ENCODE results near the gene GALM.
"Not testable (repeated sequence)": the region's sequence is repeated elsewhere in the genome, so short reads cannot be mapped to it uniquely, and the experiment has no call there.

Gene GALM

DNA sequence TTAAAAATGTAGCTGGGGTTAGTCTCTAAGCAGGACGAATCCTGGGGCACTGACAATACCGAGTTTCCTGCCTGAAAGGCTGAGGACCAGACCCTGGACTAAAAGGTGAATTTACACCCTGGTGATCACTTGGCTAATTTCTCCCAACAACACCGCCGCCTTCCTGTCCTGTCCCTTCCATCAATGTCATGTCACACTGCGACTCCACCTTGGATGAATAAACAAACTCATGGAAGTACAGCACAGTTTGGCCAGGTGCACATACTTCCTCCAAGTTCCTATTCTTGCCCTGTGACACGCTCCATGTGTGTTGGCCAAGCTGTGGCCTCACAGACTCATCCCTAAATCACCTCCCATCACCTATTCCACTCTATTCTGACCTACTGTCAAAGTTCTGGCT lies 15.9 kb upstream of the GALM start:
- DNase-seq (ENCODE audit: low read depth) = no peak

DNA sequence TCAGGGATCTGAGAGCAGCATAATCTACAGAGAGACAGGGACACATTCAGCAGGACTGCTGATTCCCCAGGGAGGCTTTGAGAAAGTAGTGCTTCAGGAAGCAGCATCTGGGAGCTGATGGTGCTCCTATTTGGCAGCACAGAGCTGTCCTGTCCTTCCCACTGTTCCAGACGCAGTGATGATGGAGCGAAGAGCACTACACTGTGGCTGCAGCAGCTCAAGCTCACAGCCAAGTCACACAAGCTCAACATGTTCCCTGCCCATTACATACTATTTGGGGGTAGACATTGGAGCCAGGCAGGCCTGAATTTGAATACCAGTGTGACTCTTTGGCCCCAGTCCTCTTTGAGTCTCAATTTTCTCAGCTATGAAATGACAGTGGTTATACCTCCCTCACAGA lies 15.2 kb upstream of the GALM start:
- no peak for DNase-seq (ENCODE audit: low read depth)

DNA sequence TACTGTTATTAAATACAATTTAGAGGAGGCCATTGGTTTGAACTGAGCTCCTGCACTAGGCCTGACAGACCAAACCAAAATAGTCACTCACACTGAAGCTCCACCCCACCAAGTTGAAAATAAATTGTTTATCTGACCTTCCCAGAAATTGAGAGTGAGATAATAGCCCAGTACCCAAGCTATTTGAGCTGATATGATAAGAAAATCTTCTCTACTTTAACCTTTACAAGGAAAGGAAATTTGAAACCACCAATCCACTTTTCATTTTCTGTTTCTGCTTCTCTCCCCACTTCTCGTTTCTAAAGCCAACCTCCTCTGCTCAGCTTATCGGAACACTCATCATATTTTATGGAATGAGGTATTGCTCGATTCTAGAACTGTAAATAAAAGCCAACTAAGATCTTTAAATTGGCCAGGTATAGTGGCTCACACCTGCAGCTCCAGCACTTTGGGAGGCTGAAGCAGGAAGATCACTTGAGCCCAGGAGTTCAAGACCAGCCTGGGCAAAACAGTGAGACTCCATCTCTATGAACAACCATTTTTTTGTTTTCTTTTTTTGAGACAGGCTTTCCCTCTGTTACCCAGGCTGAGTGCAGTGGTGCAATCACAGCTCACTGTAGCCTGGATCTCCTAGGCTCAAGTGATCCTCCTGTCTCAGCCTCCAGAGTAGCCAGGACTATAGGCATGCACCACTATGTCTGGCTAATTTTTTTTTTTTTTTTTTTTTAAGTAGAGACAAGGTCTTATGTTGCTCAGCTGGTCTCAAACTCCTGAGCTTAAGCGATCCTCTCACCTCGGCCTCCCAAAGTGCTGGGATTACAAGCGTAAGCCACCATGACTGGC lies 13.3 kb upstream of the GALM start:
- peak; percentile 57 for DNase-seq (ENCODE audit: low read depth)

GRCh38 chr2:38653380-38653714 lies 12.6 kb upstream of the GALM start:
- no peak for DNase-seq (ENCODE audit: low read depth)

DNA sequence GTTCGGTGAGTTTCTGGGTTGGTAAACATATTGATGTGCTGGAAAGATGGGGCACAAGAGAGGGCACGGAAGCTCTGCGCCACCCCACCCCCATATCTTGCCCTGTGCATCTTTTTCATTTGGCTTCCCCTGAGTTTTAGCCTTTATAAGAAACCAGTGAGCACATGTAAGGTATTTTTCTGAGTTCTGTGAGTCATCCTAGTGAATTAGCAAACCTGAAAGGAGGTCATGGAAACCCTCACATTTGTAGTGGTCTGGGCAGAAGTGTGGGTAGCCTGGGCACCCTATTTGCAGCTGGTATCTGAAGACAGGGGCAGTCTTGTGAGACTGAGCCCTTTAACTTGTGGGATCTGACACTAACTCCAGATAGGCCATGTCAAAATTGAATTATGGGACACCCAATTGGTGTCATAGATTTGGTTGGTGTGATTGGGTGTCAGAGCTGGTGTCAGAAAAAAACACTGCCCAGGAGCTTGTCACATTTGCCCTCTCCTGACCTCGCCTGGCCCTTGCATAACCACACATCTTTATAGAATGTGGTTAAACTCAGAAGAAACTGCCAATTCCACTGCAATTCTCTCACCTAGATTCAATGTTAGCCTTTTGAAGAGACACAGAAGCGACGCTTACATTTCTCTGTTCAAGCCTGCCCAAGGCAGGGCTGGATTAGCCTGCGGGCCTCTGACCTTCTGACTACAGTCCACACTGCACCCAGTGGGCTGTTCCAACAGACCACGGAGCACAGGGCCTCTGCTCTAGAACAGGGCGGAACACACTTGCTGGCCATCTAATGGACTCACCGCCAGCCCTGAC lies 12.0 kb upstream of the GALM start:
- no peak for DNase-seq (ENCODE audit: low read depth)

DNA sequence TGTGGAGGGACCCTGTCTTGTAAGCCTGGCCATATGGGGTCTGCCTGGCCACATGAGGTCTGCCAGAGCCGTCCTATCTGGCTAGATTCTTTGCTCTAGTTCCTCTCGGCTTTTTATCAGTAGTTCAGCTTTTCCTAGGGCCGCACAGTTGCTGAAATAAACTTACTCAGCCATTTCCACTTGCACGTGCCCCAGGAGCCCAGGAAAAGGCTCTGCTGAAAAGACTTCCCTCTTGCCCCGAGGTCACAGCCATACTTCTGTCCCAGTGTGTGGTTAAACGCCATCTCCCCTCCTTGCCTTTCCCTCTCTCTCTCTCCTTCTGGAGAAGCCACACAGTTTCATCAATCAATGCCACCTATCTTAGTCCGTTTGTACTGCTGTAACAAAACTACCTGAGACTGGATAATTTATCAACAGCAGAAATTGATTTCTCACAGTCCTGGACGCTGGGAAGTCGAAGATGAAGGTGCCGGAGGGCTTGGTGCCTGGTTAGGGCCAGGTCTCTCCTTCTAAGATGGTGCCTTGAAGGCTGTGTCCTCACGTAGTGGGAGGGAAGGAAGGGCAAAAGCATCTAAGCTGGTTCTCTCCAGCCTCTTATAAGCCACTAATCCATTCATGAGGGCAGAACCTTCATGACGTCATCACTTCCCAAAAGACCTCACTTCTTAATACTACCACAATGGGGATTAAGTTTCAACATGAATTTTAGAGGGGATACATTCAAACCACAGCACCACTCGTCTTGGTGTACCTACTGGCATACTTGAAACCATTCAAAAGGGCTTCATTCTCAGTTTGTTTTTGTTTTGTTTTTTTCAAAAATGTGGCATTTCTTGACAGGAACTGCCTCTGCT lies 11.2 kb upstream of the GALM start:
- no peak for DNase-seq (ENCODE audit: low read depth)

- no peak for DNase-seq (ENCODE audit: low read depth)
These were observed 10.5 kb upstream of the GALM start for GRCh38 chr2:38655441-38655840.

- no peak for DNase-seq (ENCODE audit: low read depth)
These were observed 8.9 kb upstream of the GALM start for GRCh38 chr2:38656866-38657480.

DNA sequence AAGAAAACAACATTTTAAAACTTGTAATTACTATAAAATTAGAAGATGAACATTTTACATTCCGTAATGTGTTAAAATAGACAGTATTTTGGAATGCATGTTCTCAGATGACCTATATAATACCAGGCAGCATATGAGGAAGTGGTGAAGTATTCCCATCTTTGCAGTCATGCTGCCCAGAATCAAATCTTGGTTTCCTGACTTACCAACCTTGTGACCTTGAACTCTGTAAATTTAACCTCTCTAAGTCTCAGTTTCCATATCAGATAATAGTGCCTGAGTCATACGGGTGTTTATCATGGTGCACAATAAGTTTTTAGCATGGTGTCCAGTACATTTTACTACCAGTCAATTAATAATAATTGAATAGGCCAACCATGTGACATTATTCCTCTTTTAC lies 7.3 kb upstream of the GALM start:
- DNase-seq (ENCODE audit: low read depth) = no peak

- no peak for DNase-seq (ENCODE audit: low read depth)
These were observed 6.8 kb upstream of the GALM start for GRCh38 chr2:38659115-38659514.

DNA sequence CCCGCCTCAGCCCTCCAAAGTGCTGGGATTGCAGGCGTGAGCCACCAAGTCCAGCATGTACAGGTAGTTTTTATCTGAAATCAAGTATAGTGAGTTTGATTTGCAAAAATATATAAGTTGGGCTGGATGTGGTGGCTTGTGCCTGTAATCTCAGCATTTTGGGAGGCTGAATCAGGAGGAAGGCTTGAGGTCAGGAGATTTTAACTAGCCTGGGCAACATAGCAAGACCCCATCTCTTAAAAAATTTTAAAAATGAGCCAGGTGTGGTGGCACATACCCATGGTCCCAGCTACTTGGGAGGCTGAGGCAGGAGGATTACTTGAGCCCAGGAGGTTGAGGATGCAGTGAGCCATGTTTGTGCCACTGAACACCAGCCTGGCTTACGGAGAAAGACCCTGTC lies 5.6 kb upstream of the GALM start:
- no peak for DNase-seq (ENCODE audit: low read depth)

DNA sequence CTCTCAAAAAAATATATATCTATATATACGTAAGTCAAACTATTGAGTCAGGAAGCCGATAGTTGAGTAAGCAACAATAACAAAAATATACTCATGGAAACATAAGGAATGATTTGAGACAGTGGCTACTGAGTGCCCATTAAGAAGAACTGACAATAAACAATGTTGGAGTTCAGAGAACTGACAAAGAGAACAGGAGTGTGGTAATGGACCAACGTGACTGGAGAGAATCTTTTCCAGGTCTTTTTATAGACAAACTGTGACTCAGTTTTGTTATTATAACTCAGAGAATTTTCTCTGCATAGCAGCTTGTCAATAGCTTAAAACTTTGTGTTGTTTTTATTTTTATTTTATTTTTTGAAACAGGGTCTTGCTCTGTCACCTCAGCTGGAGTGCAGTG lies 4.6 kb upstream of the GALM start:
- DNase-seq (ENCODE audit: low read depth) = no peak

GRCh38 chr2:38666556-38666910 lies 619 bp downstream of the GALM start:
- no peak for DNase-seq (ENCODE audit: low read depth)

GRCh38 chr2:38668092-38668491 lies 2.2 kb downstream of the GALM start:
- DNase-seq (ENCODE audit: low read depth) = no peak

GRCh38 chr2:38668779-38669479 lies 3.0 kb downstream of the GALM start:
- no peak for DNase-seq (ENCODE audit: low read depth)

DNA sequence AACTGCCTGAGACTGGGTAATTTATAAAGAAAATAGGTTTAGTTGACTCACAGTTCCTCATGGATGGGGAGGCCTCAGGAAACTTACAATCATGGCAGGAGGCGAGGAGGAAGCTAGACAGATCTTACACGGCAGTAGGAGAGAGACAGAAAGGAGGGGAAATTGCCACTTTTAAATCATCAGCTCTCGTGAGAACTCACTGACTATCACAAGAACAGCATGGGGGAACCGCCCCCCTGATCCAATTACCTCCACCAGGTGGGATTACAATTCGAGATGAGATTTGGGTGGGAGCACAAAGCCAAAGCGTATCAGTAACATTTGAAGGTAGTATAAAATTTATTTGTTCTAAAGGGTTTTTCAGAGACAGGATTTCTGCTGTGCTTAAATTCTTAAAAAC lies 5.4 kb downstream of the GALM start:
- DNase-seq (ENCODE audit: low read depth) = no peak

- no peak for DNase-seq (ENCODE audit: low read depth)
These were observed 6.0 kb downstream of the GALM start for GRCh38 chr2:38671946-38672345.

DNA sequence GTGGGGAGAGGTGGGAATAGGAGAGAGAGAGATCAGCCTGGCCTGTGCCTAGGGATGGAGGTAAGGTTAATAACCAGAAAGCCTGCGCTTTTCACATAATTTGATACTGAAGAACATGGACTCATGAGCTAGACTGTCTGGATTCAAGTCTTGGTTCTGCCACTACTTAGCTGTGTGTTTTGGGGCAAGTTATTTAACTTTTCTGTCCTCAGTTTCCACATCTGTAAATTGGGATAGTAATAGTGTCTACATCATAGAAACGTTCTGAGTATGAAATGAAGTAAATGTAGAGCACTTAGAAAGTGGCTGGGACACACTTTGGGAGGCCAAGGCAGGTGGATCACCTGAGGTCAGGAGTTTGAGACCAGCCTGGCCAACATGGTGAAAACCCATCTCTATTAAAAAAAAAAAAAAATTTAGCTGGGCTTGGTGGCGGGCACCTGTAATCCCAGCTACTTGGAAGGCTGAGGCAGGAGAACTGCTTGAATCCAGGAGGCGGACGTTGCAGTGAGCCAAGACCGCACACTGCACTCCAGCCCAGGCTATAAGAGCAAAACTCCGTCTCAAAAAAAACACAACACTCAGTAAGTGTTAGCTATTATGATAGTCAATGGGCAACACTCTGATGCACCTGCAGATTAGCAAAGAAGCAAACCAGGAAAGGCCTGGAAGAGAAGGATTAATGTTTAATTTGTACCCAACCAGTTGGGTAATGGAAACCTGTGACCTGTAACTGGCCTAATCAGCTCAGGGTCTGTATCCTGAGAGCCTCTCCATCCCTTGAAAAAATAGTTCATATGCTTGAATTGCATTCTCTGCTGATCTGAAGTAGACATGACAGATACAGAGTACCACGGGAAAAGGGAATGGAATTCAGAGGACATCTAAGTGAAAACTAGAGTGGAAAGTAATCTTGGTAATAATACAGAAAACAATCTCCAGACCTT lies 6.8 kb downstream of the GALM start:
- no peak for DNase-seq (ENCODE audit: low read depth)

GRCh38 chr2:38676681-38677080 lies 10.8 kb downstream of the GALM start:
- DNase-seq (ENCODE audit: low read depth) = no peak

DNA sequence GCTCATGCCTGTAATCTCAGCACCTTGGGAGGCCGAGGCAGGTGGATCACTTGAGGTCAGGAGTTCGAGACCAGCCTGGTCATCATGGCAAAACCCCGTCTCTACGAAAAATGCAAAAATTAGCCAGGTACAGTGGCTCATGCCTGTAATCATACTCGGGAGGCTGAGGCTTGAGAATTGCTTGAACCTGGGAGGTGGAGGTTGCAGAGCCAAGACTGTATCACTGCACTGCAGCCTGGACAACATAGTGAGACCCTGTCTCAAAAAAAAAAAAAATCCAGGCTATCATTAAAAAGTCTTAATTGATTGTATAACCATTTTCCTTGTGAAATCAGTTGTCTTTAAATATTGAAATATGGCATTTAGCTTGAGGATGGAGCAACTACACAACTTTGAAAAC lies 15.0 kb downstream of the GALM start:
- DNase-seq (ENCODE audit: low read depth) = not testable (repeated sequence)

All from CMK (cell line).